Neural cell (in vitro differentiated cells): ENCODE measurements around the gene HACE1.

Experiments used
- EZH2 ChIP-seq: fragments of 200-600, 300-800 bp; shearing (Covaris generic), sonication (generic); IDR thresholded peaks from 2 replicates; pipeline ENCODE4 v1.6.1; 2014; ENCODE audit warnings: antibody characterized with exemption, low read length, borderline replicate concordance, mild to moderate bottlenecking; ENCODE audit not compliant: insufficient read depth, poor library complexity, severe bottlenecking
- MXI1 ChIP-seq: fragments of 450-650 bp; conservative IDR thresholded peaks from 2 replicates; pipeline ENCODE4 v1.6.1; 2014; ENCODE audit warnings: antibody characterized with exemption, mild to moderate bottlenecking; ENCODE audit not compliant: poor library complexity, severe bottlenecking
- RAD21 ChIP-seq: fragments of 450-650 bp; conservative IDR thresholded peaks from 2 replicates; pipeline ENCODE4 v1.6.1; 2014; ENCODE audit warnings: antibody characterized with exemption, mild to moderate bottlenecking, moderate library complexity
- SMC3 ChIP-seq: fragments of 450-650 bp; conservative IDR thresholded peaks from 2 replicates; pipeline ENCODE4 v1.6.1; 2014; ENCODE audit warnings: antibody characterized with exemption, mild to moderate bottlenecking, moderate library complexity; ENCODE audit not compliant: poor library complexity
- TF ChIP-seq, protein P1 (sequence below): fragments of 450-650 bp; IDR thresholded peaks from 2 replicates; pipeline ENCODE4 v1.5.1; 2014; ENCODE audit warnings: antibody characterized with exemption, mild to moderate bottlenecking, moderate library complexity; ENCODE audit not compliant: poor library complexity, severe bottlenecking
- TF ChIP-seq, protein P2 (sequence below): IDR thresholded peaks from 2 replicates; pipeline ENCODE4 v1.6.1; 2012; ENCODE audit warnings: borderline replicate concordance

DNA sequence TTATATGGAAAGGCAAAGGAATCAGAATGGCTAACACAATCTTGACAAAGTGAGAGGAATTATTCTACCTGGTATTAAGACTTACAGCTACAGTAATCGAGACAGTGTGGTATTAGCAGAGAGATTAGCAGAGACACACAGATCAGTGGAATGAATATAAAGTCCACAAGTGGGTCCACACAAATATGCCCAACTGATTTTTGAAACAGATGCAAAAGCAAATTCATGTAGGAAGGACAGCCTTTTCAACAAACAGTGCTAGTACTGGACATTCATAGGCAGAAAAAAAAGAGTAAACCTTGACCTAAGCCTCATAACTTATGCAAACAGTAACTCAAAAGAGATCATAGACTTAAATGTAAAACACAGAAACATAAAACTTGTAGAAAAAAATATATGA is 22.6 kb downstream of the HACE1 start:
- TF ChIP-seq, protein P1, sequence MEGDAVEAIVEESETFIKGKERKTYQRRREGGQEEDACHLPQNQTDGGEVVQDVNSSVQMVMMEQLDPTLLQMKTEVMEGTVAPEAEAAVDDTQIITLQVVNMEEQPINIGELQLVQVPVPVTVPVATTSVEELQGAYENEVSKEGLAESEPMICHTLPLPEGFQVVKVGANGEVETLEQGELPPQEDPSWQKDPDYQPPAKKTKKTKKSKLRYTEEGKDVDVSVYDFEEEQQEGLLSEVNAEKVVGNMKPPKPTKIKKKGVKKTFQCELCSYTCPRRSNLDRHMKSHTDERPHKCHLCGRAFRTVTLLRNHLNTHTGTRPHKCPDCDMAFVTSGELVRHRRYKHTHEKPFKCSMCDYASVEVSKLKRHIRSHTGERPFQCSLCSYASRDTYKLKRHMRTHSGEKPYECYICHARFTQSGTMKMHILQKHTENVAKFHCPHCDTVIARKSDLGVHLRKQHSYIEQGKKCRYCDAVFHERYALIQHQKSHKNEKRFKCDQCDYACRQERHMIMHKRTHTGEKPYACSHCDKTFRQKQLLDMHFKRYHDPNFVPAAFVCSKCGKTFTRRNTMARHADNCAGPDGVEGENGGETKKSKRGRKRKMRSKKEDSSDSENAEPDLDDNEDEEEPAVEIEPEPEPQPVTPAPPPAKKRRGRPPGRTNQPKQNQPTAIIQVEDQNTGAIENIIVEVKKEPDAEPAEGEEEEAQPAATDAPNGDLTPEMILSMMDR: no peak
- TF ChIP-seq SMC3 (no peak), EZH2 (no peak), MXI1 (no peak), RAD21 (no peak)
- TF ChIP-seq, protein P2, sequence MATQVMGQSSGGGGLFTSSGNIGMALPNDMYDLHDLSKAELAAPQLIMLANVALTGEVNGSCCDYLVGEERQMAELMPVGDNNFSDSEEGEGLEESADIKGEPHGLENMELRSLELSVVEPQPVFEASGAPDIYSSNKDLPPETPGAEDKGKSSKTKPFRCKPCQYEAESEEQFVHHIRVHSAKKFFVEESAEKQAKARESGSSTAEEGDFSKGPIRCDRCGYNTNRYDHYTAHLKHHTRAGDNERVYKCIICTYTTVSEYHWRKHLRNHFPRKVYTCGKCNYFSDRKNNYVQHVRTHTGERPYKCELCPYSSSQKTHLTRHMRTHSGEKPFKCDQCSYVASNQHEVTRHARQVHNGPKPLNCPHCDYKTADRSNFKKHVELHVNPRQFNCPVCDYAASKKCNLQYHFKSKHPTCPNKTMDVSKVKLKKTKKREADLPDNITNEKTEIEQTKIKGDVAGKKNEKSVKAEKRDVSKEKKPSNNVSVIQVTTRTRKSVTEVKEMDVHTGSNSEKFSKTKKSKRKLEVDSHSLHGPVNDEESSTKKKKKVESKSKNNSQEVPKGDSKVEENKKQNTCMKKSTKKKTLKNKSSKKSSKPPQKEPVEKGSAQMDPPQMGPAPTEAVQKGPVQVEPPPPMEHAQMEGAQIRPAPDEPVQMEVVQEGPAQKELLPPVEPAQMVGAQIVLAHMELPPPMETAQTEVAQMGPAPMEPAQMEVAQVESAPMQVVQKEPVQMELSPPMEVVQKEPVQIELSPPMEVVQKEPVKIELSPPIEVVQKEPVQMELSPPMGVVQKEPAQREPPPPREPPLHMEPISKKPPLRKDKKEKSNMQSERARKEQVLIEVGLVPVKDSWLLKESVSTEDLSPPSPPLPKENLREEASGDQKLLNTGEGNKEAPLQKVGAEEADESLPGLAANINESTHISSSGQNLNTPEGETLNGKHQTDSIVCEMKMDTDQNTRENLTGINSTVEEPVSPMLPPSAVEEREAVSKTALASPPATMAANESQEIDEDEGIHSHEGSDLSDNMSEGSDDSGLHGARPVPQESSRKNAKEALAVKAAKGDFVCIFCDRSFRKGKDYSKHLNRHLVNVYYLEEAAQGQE: no peak
